Measurements from ENCODE around the gene NBEA. TPM values are rescaled to one million over a fixed set of nuclear protein-coding genes. Genes with fewer than 3 reads are reported as not detected.

NBEA gene
- total RNA-seq, 3 donors from 2014 or later = 3.5 to 27.2 (median 5.2) TPM

GRCh38 chr13:35473802-35474201, 531.7 kb downstream of the NBEA start:
- no peak for DNase-seq
- H3K4me3 ChIP-seq = no peak overlapping the region
- no peaks in the 10 kb centered on the region for H3K9me3 ChIP-seq
- H3K4me1 ChIP-seq (ENCODE audit: low read depth) = no peaks in the 10 kb centered on the region
- H3K36me3 ChIP-seq (ENCODE audit: low read depth) = no peaks in the 10 kb centered on the region
- no peak for TF ChIP-seq CTCF (IDR thresholded peaks at IDR 0.05)
- no peak for ATAC-seq
- intact Hi-C loops (cut with DNase I, micrococcal nuclease) = no loop called here

GRCh38 chr13:35474496-35475211, 532.6 kb downstream of the NBEA start:
- DNase-seq (no peak), ATAC-seq (no peak)
- H3K36me3 ChIP-seq (ENCODE audit: low read depth) = no peaks in the 10 kb centered on the region
- H3K4me3 ChIP-seq = no peak overlapping the region
- intact Hi-C loops (cut with DNase I, micrococcal nuclease) = no loop called here
- no peak for TF ChIP-seq CTCF (IDR thresholded peaks at IDR 0.05)
- no peaks in the 10 kb centered on the region for H3K4me1 ChIP-seq (ENCODE audit: low read depth)
- H3K9me3 ChIP-seq = no peaks in the 10 kb centered on the region

- no peaks in the 10 kb centered on the region for H3K9me3 ChIP-seq
Observed at GRCh38 chr13:35475212-35475959, 533.3 kb downstream of the NBEA start.

GRCh38 chr13:35475960-35476943, 534.2 kb downstream of the NBEA start, which contains the start of gene MAB21L1:
TSS of gene MAB21L1 (minus strand) at chr13:35476689. CDS start at chr13:35476138, 551 bp downstream.
- Histone ChIP-seq H3K4me1 (ENCODE audit: low read depth) (no peaks in the 10 kb centered on the region), H3K36me3 (ENCODE audit: low read depth) (no peaks in the 10 kb centered on the region), H3K9me3 (no peaks in the 10 kb centered on the region), H3K4me3 (no peak within 1 kb of the TSS)
- ATAC-seq (peak; percentile 17), DNase-seq (peak in 1 of 3 donors; percentile 6)
- TF ChIP-seq CTCF (IDR thresholded peaks at IDR 0.05) = no peak
- intact Hi-C loops (cut with DNase I, micrococcal nuclease) = no loop called here

More at GRCh38 chr13:35475212-35475959, 533.3 kb downstream of the NBEA start:
- H3K4me3 ChIP-seq = no peak overlapping the region
- no peaks in the 10 kb centered on the region for H3K36me3 ChIP-seq (ENCODE audit: low read depth)
- ATAC-seq (peak; percentile 42), DNase-seq (peak in 2 of 3 donors; percentile 9 to 32)
- intact Hi-C loops (cut with DNase I, micrococcal nuclease) = no loop called here
- no peaks in the 10 kb centered on the region for H3K4me1 ChIP-seq (ENCODE audit: low read depth)
- no peak for TF ChIP-seq CTCF (IDR thresholded peaks at IDR 0.05)

GRCh38 chr13:35477386-35477946, 535.4 kb downstream of the NBEA start:
- no peak for TF ChIP-seq CTCF (IDR thresholded peaks at IDR 0.05)
- Histone ChIP-seq H3K4me1 (ENCODE audit: low read depth) (no peaks in the 10 kb centered on the region), H3K4me3 (no peak overlapping the region), H3K9me3 (no peaks in the 10 kb centered on the region), H3K36me3 (ENCODE audit: low read depth) (no peaks in the 10 kb centered on the region)
- intact Hi-C loops (cut with DNase I, micrococcal nuclease) = no loop called here
- DNase-seq (no peak), ATAC-seq (no peak)
